ENCODE results near the gene RNF213.
"Not testable (repeated sequence)": the region's sequence is repeated elsewhere in the genome, so short reads cannot be mapped to it uniquely, and the experiment has no call there.

Gene RNF213

DNA sequence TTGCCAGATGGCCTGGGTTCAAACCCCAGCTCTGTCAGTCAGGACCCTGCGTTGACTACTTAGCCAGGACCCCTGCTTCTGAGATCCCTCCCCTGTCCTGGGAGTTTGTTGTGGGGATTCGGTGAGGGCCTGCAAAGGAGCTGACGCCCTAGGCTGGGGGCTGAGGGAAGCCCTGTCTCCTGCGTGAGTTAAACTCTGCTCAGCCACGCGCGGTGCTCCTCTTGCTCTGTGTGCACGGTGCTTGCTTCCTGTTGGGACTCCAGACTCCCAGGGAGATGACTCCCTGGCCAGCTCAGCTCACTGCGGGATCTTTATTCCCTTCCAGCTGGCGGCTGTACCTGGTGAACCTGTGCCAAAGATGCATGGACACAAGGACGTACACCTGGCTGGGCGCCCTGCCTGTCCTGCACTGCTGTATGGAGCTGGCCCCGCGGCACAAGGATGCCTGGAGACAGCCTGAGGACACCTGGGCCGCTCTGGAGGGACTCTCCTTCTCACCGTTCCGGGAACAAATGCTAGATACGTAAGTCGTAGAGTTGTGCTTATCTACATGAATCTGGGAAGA lies 37.4 kb downstream of the RNF213 start:
- no peak for DNase-seq

DNA sequence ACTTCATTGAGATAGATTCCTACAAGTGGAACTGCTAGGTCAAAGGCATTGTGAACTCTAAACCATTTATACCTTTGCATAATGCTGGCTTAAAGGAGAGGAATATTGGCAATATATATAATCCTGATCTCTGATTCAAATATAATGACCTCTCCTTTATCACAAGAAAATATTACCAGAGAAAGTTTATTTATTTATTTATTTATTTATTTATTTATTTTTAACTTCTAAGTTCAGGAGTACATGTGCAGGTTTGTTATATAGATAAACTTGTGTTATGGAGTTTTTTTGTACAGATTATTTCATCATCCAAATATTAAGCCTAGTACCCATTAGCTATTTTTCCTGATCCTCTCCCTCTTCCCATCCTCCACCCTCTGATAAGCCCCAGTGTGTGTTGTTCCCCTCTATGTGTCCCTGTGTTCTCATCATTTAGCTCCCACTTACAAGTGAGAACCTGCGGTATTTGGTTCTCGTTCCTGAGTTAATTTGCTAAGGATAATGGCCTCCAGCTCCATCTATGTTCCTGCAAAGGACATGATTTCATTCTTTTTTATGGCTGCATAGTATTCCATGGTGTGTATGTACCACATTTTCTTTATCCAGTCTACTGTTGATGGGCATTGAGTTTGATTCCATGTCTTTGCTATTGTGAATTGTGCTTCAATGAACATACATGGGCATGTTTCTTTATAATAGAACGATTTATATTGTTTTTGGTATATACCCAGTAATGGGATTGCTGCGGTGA lies 38.9 kb downstream of the RNF213 start:
- DNase-seq: not testable (repeated sequence)

DNA sequence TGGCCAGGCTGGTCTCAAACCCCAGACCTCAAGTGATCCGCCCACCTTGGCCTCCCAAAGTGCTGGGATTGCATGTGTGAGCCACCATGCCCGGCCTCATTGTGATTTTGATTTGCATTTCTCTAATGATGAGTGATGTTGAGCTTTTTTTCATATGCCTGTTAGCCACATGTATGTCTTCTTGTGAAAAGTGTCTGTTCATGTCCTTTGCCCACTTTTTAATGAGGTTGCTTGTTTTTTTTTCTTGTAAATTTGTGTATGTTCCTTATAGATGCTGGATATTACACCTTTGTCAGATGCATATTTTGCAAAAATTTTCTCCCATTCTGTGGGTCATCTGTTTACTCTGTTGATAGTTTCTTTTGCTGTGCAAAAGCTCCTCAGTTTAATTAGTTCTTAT lies 40.1 kb downstream of the RNF213 start:
- DNase-seq: not testable (repeated sequence)

DNA sequence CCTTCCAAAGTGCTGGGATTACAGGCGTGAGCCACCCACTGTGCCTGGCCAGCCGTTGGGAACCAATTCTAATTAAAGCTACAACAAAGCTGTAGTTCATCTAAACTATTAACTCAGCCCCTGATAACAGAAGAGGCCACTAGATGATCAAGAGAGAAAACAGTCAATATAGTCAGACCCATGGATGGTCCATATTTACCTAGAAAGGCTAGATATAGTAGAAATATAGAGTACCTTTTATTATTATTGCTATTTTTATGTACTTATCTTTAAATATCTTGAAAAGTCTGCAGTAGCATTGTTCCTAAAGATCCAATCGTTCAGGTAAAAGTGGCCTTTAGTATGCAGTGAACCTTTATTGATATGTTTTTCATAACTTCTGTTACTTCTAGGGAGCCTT lies 43.2 kb downstream of the RNF213 start:
- DNase-seq: no peak

DNA sequence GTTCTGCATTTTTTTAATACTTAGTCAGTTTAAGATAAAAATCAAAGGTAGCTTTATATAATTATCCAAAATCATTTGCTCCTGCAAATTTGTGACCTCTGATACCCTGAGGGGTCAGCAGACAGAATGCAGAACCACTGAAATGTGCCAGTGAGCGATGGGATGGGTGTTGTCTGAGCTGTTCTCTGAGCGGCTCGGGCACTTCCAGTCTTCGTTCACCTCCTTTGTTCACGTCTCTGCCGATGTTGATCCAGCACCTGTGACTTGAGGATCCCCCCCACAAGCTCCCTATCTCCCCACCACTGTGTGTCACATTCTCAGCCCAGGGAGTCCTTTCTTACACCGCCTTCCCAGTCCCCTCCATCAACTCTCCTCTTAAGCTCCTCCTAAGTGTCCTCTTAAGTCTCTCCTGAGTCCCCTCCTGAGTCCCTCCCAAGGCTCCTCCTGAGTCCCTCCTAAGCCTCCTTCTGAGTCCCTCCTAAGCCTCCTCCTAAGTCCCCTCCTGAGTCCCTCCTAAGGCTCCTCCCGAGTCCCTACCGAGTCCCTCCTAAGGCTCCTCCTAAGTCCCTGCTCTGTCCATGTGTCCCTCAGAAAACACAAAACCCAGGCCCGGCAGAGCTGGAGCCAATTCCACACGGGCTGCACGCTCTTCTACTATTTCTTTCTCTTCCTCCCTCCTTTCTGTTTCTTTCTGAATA lies 47.5 kb downstream of the RNF213 start:
- no peak for DNase-seq

DNA sequence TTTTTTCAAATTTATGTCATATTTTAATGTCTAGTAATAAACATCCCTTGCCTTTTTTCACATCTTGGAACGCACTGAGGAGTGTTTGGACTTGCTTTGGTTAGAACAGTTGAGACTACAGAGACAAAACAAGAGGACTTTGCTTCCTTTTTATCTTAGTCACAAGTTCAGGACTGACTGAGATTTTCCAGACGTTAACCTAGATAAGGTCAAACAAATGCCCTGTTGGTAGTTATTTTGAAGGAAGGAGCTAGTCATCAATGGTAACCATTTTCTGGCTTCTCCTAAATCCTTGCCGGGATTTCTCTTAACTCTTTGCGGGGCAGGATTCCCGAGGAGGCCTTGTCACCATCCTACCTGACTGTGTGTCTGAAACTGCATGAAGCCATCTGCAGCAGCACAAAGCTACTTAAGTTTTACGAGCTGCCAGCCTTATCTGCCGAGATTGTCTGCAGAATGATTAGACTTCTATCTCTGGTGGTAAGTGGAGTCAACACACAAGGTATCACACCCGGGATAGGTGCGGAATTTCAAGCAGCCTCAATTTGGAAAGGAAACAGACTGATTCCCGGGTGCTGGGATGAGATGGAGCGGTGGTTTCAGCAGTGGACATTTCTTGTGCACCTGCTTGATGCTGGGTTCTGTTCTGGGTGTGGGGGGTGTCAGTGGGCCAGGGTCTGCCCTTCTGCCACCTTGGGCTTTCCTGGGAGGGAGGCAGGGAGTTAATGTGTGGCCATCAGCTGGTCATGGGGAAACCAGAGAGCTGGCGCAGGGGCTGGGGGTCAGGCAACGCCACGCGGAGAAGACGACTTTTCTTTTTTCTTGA lies 48.3 kb downstream of the RNF213 start:
- no peak for DNase-seq

DNA sequence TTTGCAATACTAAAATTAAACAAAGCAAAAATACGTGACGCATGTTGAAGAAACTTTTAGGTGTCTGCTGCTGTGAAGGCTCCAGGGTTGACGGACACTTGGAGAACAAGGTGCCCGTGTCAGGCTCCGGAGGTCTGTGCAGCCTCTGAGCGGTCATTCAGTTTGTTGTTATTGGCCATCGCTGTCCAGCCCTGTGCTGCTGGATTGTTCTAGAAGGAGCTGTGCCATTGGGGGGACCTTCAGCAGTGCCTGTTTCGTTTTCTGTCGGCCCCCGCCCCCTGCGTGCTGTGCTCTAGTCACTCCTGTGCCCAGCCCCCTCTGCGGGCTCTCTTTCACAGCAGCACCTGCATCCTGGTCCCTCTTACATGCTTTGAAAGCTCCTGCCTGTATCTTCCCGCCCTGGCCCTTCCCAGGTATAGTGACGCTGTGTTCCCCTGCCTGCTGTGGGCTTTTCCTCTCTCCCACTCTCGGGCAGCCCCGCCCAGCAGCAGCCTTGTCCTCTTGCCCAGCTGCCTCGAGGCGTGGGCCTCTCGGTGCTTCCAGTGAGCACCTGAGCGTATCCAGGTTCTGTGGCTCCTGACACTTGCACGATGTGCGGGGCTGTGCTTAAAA lies 50.7 kb downstream of the RNF213 start:
- no peak for DNase-seq

DNA sequence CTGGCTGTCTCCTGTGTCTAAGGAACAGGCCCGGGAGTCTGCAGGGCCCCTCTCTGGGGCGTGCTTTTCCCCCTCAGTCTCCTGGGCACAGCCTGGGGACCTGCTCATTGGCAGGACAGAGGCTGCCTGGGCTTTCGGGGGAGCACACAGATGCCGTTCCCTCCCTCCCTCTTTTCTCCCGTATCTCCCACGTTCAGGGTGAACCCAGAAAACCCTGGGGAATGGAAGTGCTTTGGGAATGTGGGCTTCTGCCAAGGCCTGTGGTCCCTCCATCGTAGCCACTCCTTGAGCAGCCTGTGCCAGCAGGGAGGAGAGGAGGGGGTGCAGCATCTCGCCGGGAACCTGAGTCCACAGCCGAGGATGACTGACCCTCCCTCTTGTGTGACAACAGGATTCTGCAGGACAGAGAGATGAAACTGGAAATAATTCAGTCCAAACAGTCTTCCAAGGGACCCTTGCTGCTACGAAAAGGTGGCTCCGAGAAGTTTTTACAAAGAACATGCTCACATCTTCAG lies 52.0 kb downstream of the RNF213 start:
- no peak for DNase-seq

DNA sequence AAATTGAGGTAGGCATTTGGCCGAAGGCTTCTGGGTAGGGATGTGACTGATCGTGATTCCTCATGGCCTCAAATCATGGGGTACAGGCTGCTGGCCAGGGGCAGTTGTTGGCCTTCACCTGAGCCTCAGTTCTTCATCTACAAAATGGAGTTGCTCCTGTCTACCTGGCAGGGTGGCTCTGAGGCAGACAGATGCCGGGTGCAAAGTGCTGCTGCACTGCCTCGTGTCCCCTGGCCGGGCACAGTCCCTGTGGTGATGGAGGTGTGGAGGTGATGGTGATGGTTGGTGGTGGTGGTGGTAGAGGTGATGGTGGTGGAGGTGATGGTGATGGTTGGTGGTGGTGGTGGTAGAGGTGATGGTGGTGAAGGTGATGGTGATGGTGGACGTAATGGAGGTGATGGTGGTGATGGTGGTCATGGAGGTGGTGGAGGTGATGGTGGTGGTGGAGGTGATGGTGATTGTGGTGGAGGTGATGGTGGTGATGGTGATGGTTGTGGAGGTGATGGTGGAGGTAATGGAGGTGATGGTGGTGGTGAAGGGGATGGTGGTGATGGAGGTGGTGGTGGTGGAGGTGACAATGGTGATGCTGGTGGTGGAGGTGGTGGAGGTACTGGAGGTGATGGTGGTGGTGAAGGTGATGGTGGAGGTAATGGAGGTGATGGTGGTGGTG lies 52.6 kb downstream of the RNF213 start:
- no peak for DNase-seq

DNA sequence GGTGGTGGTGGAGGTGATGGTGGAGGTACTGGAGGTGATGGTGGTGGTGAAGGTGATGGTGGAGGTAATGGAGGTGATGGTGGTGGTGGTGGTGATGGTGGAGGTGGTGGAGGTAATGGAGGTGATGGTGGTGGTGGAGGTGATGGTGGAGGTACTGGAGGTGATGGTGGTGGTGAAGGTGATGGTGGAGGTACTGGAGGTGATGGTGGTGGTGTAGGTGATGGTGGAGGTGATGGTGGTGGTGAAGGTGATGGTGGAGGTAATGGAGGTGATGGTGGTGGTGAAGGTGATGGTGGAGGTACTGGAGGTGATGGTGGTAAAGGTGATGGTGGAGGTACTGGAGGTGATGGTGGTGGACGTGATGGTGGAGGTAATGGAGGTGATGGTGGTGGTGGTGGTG lies 53.3 kb downstream of the RNF213 start:
- DNase-seq: not testable (repeated sequence)

DNA sequence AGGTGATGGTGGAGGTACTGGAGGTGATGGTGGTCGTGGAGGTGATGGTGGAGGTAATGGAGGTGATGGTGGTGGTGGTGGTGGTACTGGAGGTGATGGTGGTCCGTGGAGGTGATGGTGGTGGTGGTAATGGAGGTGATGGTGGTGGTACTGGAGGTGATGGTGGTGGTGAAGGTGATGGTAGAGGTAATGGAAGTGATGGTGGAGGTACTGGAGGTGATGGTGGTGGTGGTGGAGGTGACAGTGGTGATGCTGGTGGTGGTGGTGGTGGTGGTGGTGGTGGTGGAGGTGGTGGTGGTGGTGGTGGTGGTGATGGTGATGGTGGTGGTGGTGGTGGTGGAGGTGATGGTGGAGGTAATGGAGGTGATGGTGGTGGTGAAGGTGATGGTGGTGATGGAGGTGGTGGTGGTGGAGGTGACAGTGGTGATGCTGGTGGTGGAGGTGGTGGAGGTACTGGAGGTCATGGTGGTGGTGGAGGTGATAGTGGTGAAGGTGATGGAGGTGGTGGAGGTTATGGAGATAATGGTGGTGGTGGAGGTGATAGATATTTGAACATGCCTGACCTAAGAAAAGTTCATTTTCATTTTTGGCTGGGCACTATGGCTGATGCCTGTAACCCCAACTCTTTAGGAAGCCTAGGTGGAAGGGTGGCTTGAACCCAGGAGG lies 55.0 kb downstream of the RNF213 start:
- DNase-seq: no peak

DNA sequence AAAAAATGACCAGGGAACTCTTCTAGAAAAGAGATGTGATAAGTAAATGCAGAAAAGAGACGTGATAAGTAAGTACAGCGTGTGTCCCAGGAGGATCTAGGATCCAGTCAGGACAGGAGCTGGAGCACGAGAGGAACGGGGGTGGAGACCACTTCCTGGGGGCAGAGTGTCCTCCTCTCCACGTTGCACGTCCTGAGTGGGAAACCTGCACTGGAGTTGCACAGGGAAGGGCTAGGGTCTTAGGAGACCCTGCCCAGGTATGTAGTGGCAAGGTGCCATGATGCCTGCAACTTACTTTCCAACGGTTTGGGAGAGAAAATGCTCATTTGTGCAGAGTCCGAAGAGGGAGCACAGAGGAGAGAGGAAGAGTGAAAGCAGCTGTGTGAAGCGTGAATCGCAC lies 55.8 kb downstream of the RNF213 start:
- DNase-seq: no peak

DNA sequence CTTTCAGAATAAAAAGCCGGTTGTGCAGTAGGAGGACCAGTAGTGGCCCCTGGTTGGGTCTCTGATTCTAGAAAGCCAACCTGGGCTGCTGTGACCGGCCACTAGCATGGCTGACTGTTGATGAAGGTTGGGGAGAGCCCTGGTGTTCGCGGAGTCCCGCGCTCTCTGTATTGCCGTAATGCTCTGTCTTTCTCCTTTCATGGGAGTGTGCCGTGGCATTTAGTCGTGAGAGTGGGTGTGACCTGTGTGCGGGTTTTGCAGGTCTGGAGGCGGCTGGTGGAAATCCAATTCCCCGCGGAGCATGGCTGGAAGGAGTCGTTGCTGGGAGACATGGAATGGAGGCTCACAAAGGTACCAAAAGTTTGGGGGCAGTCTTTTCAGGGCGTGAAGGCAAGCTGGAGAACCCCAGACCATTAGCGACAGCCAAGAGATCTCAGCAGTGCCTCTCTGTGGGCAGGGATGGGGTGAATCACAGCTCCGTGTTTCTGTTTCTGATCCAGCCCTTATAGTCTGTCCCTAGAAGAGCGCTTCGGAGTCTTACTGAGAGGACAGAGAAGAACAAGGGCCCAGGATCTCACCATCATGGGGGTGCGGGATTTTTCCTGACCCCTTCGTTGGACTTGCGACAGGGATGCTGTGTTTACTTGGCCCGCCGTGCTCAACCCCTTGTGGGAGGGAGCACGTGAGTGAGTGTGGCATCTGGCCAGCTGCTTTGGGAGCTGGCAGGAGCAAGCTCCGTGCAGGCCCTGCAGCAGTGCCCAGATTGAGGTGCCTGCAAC lies 56.5 kb downstream of the RNF213 start:
- DNase-seq: no peak

DNA sequence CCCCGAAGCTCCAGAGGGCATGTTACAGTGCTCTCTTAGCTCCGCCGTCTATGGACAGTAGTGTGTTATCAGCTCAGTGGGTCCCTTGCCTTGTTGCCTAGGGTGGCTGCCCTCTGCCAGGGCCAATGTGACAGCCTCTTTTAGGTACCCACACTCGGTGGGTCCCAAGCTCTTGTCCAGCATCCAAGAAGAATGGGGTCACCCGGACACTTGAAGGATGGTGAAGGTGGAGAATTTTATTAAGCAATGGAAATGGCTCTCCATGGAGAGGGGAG lies 57.0 kb downstream of the RNF213 start:
- no peak for DNase-seq

DNA sequence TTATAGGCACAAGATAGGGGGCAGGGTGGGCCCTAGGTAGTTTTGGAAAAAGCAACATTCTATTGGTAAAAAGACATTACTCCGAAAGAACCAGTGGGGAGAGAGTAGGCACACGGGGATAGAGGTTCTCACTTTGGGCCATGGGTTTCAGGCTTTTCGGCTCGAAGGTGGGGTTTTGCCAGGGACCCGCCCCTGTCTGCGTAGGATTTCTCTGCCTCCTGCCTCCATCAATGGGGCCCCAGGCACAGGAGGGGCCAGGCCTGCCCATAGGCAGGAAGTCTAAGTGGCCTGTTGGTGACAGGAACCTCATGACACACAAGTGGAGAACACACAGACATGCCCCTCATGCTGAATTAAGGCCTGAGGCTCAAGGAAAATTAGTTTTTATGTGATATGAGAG lies 57.5 kb downstream of the RNF213 start:
- DNase-seq: no peak

DNA sequence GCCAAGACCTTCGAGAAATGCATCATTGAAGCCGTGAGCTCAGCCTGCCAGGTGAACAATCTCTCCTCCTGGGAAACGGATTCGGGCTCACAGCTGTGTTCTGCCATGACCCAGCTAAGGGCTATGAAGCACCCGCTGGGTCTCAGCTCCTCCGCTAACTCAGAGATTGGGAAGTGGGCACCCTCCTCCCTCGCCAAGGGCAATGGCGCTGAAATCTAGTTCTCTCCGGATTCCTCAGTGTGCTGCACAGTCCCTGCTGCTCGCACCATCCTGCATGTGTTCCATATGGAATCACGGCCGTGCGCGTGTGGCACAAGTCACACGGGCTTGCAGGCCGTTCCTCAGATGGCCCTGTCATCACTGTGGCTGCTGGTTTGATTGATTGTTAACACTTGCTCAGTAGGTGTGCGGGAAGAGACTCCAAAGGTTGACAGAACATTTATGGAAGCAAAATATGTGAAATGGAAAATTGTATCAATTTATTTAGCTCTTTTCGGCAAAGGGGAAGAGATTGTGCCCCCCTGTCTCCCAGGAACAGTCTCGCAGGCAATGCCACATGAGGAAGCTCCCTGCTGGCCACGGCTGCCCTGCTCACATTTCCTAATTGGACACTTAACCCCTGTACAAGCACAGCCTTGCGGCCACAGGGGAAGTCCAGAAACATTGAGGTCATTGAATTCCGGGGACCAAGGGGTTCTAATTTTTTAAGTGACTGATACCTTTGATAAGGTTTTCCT lies 58.8 kb downstream of the RNF213 start:
- no peak for DNase-seq

DNA sequence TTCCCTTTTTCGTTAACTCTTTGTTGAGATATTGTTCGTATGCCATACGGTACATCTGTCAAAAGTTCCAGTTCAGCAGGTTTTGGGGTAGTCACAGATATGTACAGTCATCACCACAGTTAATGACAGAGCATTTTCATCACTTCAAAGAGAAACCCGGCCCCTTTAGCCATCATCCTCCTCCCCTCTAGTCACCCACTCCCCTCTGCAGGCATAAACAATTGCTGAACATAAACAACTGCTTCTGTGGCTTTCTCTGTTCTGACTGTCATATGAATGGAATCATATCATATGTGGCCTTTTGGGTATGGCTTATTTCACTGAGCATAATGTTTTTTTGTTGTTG lies 59.3 kb downstream of the RNF213 start:
- no peak for DNase-seq

DNA sequence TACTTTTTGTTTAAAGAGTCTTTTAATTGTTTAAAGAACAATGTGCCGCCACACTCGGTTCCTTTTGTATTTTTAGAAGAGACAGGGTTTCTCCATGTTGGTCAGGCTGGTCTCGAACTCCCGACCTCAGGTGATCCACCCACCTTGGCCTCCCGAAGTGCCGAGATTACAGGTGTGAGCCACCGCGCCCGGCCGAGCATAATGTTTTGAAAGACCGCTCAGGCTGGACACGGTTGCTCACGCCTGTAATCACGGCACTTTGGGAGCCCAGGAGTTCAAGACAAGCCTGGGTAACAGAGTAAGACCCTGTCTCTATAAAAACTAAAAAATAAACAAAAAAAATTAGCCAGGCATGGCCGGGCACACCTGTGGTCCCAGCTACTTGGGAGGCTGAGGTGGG lies 59.8 kb downstream of the RNF213 start:
- DNase-seq: no peak

DNA sequence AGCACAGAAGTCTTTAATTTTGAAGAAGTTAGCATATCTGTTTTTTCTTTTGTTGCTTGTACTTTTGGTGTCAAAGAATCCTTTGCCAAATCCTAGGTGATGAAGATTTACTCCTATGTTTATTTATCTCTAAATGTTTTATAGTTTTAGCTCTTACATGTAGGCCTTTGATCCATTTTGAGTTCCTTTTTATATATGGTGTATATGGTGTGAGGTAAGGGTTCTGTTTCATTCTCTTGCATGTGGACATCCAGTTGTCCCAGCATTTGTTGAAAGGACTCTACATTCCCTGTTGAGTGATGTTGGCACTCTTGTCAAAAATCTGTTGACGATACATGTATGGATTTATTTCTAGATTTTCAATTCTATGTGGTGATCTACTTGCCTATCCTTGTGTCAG lies 62.2 kb downstream of the RNF213 start:
- no peak for DNase-seq

DNA sequence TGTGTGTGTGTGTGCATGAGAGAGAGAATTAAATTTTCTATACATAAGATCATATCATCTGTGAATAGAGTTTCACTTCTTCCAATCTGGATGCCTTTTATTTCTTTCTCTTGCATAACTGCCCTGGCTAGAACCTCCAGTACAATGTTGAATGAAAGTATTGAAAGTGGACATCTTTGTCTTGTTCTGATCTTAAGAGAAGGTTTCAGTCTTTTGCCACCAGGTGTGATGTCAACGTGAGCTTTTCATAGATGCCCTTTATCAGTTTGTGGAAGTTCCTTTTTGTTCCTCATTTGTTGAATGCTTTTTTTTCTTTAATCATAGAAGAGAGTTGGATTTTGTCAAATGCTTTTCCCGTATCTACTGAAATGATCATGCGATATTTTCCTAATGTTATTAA lies 63.3 kb downstream of the RNF213 start:
- DNase-seq: no peak

DNA sequence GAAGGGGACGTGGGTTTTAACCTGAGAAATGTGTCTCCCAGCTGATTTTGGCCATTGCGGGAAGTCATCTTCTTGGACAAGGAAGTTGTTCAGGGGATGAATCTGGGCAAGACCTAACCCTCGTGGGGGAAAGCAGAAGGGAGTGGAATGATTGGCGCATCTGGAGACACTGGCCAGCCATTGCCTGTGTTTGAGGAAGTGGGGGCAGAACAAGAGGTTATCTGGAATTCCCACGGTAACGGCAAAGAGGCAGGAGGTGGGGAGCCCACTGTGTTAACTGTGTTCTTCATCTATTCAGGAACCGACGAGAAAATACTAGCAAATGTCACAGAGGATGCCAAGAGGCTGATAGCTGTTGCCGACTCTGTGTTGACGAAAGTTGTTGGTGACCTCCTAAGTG lies 66.9 kb downstream of the RNF213 start:
- DNase-seq: no peak
